8988T (cell line): ENCODE results near the gene S100A6.
"Not testable (repeated sequence)": the region's sequence is repeated elsewhere in the genome, so short reads cannot be mapped to it uniquely, and the experiment has no call there.

Experiments
- DNase-seq: peaks from one replicate; pipeline ENCODE4 v3.0.0; 2011

The S100A6 gene

GRCh38 chr1:153535242-153536011 lies at the start of gene S100A6:
TSS of gene S100A6 (minus strand) at chr1:153535991. CDS start at chr1:153535339, 652 bp downstream.
- no peak for DNase-seq

- no peak for DNase-seq
These were observed 49.2 kb upstream of the S100A6 start for GRCh38 chr1:153585006-153585405.

DNA sequence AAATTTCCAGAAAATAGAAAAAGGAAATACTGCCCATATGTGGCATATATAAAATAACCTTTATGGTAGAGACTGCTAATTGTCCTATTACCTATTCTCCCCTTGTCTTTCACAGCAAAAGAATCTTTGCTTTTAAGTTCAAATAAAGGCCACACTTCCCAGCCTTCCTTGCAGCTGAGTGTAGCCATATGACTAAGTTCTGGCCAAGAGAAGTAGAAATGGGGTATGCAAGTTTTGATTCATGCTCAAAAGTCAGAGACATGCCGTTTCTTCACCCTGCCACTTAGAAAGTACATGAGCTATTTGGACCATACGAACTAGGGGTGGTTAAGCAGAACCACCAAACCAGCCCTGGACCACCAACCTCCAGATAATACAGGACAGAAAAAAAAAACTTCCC lies 48.2 kb upstream of the S100A6 start:
- DNase-seq = no peak

- DNase-seq = not testable (repeated sequence)
These were observed 47.7 kb upstream of the S100A6 start for GRCh38 chr1:153583514-153583913.

GRCh38 chr1:153582836-153583235 lies 47.0 kb upstream of the S100A6 start:
- DNase-seq = not testable (repeated sequence)

DNA sequence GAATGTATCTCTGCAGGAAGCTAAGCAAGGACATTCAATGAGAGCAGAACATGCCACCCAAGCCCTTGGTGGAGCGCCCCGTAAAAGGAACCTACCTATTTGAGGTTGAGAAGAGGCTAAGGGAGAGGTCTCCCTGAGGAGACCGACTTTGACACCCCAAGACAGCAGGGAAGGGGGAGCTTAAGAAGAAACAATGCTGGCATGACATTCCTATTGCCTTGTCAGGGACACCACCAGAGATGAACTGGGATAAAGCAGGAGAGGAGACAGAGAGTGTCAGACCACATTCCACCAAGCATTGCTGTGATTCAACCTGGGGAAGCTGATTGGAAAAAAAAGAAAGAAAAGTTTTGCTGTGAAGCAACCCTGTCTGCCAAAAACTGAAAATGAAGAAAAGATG lies 43.1 kb upstream of the S100A6 start:
- no peak for DNase-seq

DNA sequence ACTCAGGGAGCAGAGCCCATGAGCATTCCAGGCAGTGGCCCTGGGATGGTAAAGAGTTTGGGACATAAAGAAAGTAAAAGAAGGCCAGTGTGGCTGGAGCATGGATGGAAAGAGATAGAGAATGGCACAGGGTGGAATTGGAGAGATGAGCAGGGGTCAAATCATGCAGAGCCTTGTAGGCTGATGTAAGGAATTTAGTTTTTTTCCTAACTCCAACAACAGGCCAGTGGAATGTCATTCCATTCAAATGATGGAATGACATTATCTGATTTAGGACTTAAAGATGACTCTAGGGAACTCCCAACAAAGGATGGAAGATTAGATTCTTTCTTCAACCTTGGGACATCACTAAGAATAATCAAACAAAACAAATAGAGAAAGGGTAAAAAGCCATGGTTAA lies 42.7 kb upstream of the S100A6 start:
- no peak for DNase-seq

DNA sequence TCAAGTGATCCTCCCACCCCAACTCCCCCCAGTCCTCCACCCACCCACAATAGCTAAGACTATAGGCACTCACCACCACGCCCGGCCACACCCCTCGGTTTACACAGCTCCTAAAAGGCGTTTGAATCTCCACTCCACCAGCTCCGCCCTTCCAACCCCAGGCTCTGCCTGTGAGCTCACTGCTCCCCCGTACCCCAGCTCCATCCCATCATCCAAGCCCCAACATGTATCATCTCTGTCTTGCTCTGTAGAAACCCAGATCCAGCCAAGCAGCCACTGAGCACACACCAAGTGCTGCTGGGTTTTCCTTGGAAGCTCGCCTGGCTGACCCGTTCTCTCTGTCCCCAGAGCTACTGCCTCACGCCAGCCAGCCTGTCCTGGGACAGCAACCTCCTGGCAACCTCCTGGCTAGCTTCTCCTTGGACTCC lies 41.8 kb upstream of the S100A6 start:
- no peak for DNase-seq

DNA sequence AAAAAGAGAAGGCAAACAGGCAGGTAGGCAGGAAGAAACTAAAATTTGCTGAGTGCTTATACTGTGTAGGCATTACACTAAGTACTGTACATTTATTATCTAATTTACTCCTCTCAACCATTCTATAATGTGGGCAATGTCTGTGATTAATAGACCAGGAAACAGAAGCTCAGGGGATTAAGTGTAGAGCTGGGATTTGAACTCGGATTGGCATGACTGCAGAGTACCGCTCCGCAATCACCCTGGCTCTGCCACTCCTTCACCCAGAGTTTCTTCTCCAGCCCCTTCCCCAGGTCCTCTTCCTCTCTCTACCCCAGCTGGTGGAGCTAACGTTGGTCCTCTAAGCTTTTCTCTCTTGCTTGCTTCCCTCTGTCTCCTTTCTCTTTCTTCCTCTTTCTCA lies 41.3 kb upstream of the S100A6 start:
- DNase-seq = no peak

DNA sequence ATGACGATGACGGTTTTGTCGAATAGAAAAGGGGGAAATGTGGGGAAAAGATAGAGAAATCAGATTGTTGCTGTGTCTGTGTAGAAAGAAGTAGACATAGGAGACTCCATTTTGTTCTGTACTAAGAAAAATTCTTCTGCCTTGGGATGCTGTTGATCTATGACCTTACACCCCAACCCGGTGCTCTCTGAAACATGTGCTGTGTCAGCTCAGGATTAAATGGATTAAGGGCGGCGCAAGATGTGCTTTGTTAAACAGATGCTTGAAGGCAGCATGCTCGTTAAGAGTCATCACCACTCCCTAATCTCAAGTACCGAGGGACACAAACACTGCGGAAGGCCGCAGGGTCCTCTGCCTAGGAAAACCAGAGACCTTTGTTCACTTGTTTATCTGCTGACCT lies 39.7 kb upstream of the S100A6 start:
- DNase-seq = not testable (repeated sequence)

DNA sequence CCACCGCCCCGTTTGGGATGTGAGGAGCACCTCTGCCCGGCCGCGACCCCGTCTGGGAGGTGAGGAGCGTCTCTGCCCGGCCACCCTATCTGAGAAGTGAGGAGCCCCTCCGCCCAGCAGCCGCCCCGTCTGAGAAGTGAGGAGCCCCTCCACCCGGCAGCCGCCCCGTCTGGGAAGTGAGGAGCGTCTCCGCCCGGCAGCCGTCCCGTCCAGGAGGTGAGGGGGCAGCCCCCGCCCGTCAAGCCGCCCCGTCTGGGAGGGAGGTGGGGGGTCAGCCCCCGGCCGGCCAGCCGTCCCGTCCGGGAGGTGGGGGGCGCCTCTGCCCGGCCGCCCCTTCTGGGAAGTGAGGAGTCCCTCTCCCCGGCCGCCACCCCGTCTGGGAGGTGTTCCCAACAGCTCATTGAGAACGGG lies 39.3 kb upstream of the S100A6 start:
- not testable (repeated sequence) for DNase-seq

- no peak for DNase-seq
These were observed 37.6 kb upstream of the S100A6 start for GRCh38 chr1:153573351-153573750.

- DNase-seq = peak; percentile 72
These were observed 36.8 kb upstream of the S100A6 start for GRCh38 chr1:153572569-153573015.

DNA sequence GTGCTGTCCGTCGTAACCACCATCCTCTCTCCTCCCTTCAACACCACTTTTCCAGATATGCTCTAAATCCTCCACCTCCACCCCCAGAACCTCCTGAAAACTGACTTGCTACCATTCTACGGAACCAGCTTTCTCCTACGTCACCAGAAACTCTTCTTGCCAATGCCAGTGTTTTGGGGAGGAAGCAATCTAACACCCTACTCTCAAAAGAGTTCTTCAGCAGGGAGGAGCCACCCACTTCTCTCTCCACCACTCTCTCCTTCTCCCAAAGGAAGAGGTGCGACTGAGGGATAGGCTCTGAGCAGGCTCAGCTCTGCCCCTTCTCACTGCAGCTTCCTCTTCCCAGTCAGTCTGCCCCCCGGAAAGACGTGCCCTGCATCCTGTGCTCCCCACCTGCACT lies 35.9 kb upstream of the S100A6 start:
- no peak for DNase-seq

DNA sequence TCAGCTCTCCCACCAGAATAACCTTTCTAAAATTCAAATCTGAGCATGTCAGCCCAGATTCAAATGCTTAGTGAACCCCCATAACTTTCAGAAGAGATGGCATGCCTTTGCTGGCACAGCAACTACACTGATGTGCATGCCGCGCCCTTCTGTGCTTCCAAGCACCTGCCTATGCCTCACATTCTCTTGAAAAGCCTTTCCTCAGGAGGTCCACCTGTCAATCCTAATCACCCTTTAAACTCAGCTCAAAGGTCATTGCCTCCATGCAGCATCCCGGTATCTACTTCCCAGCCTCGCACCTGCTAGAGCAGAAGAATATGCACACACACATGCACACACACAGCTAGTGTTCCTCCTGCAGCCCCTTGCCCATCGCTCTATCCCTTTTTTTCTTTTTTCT lies 35.1 kb upstream of the S100A6 start:
- no peak for DNase-seq

DNA sequence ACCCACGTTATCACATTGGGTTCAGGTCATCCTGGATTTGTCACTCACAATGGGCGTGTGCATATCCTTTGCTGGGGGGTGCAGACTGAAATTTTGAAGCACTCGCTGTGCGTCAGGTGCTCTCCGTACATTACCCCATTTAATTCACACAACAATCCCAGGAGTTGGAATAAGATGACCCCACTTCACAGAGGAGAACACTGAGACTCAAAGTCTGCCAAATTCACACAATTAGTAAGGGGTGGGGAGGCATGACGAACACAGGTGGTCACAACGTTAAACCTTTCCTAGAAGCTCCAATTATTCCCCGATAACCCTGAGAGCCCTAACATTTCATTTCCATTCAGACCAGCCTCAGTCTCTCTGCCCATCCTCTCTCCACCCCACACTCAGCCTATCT lies 33.7 kb upstream of the S100A6 start:
- no peak for DNase-seq

DNA sequence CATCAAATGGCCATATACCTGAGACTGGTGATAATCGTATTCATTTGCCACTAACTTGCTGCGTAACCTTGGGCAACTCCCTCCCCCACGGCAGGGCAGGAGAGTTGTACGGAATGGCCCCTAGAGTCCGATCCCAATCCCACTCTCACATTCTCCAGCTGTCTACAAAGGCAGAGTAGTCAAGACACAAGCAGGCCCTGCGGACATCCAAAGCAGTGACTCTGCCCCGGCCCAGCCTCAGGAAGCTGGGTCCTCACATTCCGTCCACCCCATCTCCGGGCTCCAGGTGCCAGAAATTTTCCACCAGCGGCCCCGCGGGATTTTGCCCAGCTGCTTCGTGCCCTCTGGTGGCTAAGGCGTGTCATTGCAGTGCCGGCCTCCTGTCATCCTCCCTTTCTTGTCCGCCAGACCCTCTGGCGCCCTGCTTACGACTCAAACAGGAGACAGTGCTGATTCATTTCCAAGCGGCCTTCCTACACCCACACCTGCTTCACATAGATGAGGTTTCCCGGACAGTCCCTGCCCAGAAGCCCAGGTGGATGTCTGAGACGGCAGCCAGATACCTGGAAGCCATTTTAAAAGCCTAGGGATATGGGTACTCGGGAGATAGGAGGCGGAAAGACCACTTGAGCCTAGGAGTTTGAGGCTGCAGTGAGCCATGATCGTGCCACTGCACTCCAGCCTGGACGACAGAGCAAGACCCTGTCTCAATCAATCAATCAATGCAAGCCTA lies 32.7 kb upstream of the S100A6 start:
- DNase-seq = peak; percentile 77

DNA sequence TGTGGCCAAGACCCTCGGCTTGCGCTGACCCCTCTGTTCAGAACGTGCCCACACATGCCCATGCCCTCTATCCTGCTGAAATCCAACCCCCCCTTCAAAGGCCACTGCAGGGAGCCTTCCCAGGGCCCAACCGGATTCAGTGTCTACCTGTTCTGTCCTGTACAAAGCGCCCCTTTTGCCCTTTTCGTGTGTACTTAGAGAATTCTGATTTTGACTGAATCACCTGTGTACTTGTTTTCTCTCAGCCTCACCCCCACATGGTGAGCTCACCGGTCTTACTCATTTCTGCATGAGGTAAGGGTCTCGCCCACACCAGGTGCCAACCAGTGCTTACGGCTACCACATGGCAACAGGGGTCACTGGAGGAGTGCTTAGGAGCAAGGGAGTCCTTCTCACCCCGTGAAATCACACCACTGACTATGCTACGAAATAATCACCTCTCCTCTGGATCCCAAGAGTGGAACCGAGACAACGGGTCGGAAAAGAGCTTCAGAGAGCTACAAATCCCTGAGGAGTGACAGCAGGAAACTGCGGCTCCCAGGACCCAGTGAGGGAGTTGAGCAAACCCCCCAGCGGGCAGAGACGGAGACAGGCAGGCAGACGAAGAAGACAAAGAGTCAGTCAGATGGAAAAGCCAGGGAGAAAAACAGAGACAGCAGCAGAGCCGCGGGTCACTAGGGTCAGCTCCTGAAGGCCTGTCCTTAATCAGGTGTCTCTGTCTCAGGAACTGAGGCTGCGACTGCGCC lies 32.0 kb upstream of the S100A6 start:
- DNase-seq = no peak

DNA sequence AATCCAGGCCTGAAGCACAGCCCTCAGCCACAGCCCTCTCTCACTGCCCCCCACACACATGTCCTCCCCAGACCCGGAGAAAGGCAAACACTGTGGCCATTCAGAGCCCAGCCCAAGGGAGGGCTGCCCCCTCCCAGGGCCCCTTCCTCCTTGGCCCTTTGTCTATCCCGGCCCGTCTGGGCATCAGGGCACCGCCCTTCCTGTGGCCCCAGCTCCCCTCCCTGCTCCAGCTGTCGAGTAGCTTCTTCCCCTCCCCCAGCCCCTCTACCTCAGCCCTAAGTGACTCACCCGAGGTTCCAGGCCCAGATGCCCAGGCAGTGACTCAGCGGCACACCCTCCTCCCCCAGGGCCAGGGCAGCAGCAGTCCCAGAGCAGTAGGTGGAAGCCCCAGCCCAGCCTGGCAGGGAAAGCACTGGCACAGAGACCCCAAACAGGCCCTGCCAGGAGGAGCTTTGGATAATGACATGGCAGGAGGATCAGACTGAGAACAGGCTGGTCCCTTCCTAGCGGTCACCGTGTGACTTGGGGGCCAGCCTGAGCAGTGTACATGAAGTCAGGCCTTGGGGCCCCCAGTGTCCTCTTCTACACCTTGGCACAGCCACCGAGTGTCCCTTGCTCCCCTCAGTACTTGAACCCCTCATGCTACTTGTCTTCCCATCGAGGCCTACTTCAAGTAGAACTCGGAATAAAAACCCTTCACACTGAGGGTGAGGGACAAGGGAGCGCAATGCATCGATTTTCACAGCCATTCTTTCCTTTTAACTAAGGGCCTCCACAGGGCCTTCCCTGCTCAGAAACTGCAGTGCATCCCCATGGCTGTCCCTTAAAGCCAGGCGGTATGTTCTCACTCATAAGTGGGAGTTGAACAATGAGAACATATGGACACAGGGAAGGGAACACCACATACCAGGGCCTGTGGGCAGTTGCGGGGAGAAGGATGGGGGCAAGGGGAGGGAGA lies 30.9 kb upstream of the S100A6 start:
- DNase-seq = peak; percentile 87

GRCh38 chr1:153565529-153566374 lies 30.0 kb upstream of the S100A6 start, which contains the start of gene S100A2:
TSS of gene S100A2 (minus strand) at chr1:153565844. CDS start at chr1:153563877, 1,967 bp downstream.
- peak; percentile 59 for DNase-seq

DNA sequence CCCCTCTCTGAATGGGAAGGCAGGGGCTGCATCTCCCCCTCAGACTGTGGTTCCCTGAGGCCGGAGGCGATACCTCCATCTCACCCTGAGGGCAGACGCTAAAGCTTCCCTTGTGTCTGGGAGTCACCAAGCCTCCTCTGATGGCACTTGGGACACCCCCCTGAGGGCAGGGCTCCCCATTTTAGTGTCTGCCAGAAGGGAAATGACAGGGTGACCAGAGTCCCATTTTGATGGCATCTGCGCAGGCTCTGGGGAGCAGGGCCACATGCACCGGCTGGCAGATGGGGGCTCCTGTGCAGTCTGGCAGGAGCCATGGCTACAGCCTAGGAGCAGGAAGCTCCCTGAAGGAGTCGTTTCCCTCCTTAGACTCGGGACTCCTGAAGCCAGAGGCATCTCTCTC lies 28.2 kb upstream of the S100A6 start:
- DNase-seq = peak; percentile 4
